Body of pancreas (tissue), 4 donors: Measurements from ENCODE around the gene RYR3.

ENCODE experiments used
- CTCF ChIP-seq, 7 experiments: fragments of 450-650 bp in 4 of 7; fragments of 200-600 bp in 3 of 7; sonication (generic) in 3 of 7; IDR thresholded peaks; one replicate each; pipeline ENCODE4 v1.5.1; 2016 to 2019; ENCODE audit warnings: antibody characterized with exemption in 7 of 7
- POLR2A ChIP-seq, 3 donors: fragments of 450-650 bp; IDR thresholded peaks; one replicate each; pipeline ENCODE4 v1.6.1; 2016; ENCODE audit warnings: antibody characterized with exemption in 3 of 3, mild to moderate bottlenecking in 2 of 3

- TF ChIP-seq CTCF (IDR thresholded peaks at IDR 0.05): no peak
- no peak for TF ChIP-seq POLR2A (IDR thresholded peaks at IDR 0.05)
These were observed 143.6 kb downstream of the RYR3 start for GRCh38 chr15:33454346-33454745.
